GM18519 (cell line): ENCODE data around the gene TCERG1.
A peak's percentile ranks its signal among the peaks of the same experiment; 100 is the strongest.
"Not testable (repeated sequence)": the region's sequence is repeated elsewhere in the genome, so short reads cannot be mapped to it uniquely, and the experiment has no call there.

Source experiments
- ATAC-seq: cut with Tn5 transposase; IDR thresholded peaks from one replicate; pipeline ENCODE4 v1.9.1; 2021; ENCODE audit warnings: mild to moderate bottlenecking, moderate library complexity; ENCODE audit not compliant: unreplicated experiment, low FRiP score

TCERG1 gene

GRCh38 chr5:146516151-146516475 is 69.0 kb downstream of the TCERG1 start, which contains the start of gene GPR151:
GPR151 (minus strand) TSS chr5:146516190; CDS start chr5:146516113, 77 bp downstream.
- ATAC-seq = peak; percentile 46

GRCh38 chr5:146519554-146519953 is 72.4 kb downstream of the TCERG1 start:
- no peak for ATAC-seq

DNA sequence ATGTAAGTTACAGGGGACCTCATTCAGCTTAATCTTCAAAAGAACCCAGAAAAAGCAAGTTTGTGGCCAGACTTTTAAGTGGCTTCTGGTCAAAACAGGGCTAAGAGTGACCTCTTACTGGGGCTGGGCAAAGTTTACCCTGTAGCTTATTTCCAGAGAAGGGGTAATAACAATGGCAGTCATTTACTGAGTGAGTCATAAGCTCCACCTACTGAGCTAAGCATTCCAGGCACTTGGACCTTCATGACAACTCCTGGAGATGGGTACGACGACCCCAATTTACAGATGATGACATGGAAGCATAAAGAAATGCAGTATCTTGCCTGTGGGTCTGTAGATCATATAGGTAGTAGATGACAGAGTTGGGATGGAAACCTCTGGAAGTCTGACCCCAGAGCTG is 73.6 kb downstream of the TCERG1 start:
- ATAC-seq = no peak

- ATAC-seq = no peak
Measured at GRCh38 chr5:146521403-146522106, 74.4 kb downstream of the TCERG1 start.

DNA sequence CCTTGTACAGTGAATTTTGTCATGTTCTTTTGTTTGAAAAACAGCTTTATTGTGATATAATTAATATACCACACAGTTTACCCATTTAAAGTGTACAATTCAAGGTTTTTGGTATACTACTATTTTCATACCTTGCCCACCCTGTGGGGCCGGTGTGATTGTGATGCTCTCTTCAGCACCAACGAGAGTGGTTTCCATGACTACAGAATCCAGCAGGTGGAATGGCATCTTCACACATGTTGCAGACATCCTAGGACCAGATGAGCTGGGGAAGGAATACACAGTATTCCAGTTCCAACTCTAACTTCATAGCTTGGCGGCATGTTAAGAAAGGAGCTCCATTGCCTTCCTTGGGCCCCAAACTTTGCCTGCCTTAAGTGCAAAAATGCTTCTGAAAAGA is 76.6 kb downstream of the TCERG1 start:
- no peak for ATAC-seq

DNA sequence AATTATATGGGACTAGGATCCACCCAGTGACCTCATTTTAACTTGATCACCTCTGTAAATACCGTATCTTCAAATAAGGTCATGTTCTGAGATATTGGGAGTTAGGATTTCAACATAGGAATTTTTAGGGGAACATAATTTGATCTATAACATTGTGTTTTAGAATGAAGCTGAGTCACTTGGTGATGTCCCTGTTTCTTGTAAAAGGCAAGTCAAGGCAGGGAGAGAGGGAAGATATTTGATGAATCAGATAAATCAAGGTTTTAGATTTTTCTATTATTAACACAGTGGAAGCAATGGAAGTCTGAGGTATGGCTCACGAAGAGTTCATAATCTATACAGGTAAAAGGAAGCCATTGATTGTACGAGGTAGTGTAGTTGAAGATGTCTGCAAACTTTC is 80.7 kb downstream of the TCERG1 start:
- no peak for ATAC-seq

- ATAC-seq = no peak
Measured at GRCh38 chr5:146528236-146528635, 81.1 kb downstream of the TCERG1 start.

DNA sequence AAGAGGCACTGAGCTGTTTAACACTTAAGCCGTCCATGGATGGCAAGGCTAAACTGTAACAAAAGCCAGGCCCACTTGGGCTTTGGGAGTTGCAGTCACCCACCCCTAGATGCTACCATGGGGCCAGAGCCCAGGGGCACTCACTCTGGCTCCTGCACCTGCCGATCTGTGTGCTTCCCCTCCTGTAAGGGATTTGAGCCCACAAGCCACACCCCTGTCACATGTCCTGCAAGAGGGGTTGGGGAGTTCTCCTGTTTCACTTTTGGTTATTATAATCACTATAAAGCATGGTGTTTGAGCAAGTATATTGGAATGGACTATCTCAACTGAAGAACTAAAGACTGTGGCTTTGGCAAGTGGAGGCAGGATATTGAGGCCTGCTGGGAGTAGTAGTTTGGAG is 82.9 kb downstream of the TCERG1 start:
- peak; percentile 46 for ATAC-seq

GRCh38 chr5:146533260-146533857 is 86.2 kb downstream of the TCERG1 start:
- ATAC-seq = peak; percentile 98

DNA sequence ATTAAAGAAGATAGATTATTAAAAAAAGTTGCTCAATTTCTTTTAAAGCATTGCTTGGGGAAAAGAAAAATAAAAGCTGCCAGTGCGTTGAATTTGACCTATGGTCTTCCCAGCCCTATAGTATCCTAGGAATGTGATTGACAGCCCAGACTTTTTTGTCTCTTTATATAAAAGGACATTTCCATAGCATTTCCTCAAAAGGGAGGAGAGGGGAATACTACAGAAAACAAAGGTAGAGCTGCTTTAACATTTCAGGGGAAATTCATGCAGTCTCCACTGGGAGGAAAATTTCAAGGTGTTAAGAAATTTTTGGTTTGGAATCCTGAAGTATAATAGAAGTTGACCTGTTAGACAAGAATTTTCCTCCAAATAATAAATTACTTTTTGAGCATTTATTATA is 86.7 kb downstream of the TCERG1 start:
- ATAC-seq = no peak

DNA sequence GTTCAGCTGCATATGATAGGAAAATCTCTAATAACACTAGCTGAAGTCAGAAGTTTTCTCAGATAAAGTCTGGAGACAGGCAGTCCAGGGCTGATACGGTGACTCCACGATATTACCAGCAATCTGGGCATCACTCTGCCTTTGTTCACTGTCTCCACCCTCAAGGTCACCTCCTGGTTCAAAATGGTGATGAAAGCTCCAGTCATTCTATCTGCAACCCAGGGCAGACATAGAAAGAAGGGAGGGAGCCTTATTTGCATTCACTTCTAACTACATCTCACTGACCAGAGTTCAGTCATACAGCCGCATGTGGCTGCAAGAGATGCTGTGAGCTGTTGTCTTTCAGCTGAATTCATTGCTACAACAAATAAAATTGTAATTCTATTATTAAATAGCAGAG is 91.3 kb downstream of the TCERG1 start:
- ATAC-seq = no peak

DNA sequence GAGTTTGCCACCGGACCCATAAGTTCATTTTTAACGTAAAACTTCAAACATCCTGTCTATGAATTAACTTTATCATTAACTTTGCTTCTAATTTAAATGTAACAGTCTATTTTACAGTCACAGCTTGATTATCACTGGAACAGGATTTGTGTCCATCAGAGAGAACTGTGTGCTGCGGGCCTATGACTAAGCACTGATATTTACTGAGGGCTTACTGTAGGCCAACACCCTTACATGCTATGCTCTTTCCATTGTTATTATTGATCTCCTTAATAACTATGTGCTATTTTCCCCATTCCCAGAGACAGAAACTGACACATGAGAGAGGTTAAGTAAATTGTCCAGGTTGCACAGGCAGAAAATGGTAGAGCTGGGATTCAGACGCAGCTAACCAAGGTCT is 92.8 kb downstream of the TCERG1 start:
- ATAC-seq = no peak

GRCh38 chr5:146540414-146540813 is 93.3 kb downstream of the TCERG1 start:
- ATAC-seq = no peak

DNA sequence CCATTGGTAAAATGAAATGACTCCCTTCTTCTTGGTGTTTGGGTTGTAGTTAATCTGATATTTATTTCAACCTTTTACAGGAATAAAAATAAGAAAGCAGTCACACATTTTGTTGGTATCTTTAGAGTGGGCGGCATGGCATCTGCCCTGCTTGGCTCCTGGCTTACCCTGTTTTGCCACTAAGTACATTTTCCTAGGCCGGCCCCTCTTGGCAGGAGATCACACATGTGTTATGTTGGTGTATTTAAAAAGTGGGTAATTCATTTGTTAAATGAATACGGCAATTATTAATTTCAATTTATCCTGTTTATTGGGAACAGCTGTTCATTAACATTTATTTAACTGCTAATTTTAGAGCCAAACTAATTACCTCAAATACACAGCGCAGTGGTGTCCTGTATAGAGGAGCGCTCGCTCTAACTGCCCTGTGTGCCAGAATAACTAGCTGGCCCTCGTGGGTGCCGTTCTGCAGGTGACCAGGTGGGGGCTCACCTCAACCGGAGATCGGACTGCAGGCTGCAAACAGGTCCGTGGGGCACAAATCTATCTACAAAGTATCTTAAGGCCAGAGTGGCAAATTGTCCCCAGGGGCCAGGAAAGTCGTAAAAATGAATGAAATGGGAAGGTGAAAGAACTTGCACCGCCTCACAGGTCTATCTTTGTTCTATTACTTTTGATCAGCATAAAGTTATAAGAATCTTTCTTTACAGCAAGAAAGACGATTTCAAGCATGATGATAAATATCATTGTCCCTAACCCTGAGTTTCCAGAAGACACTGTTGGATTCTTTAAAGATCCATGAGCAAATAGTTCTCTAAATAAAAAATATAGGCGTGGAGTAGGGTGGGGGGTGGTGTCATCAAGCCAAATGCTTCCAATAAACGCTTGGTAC is 95.1 kb downstream of the TCERG1 start:
- peak; percentile 98 for ATAC-seq

DNA sequence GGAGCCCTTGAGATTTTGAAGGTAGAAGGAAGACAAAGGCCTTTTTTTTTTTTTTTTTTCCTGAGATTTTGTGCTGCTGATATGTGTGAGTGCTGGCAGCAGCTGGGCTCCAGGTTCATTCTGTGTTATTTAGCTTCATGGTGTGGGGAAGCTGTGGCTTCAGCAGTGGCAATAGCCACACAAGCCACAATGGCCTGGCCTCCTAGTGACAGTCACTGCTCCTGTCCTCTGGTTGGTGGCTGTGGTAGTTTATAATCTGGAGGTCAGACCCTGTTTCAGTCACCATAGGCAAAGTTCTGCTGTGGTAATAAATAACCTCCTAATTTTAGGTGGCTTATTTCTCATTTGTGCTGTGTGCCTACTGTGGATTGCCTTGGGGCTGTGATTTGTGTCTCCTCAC is 97.1 kb downstream of the TCERG1 start:
- ATAC-seq = no peak

- ATAC-seq = peak; percentile 46
Measured at GRCh38 chr5:146548781-146549449, 101.8 kb downstream of the TCERG1 start.

- no peak for ATAC-seq
Measured at GRCh38 chr5:146549615-146550014, 102.5 kb downstream of the TCERG1 start.

- ATAC-seq = no peak
Measured at GRCh38 chr5:146553446-146553845, 106.3 kb downstream of the TCERG1 start.

- ATAC-seq = not testable (repeated sequence)
Measured at GRCh38 chr5:146556884-146557283, 109.8 kb downstream of the TCERG1 start.

DNA sequence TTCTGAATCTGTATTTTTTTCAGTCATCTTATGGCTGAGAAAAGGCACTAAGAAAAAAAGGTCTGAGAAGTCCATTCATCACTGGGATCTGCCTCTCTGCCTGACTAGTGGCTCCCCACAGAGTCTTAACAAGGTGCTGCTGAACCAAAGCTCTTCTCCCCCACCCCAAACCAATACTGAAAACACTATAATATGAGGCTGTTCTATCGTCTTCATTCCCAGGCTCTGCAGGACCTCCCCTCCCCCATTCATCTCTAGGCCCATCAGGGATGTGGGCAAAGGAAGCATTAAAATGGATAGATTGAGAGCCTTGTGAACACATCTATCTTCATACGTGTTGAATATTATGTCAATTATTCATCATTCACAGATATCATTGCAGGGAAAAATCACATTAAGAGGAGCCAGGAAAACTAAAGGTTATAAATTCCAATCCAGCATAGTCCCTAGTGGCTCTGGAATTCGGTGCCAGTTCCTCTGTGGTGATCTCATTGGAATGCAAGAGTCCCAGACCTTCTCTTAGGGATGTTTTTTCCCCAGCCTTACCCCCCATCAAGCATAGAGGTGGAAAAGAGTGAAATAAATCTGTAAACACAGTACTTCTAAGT is 113.2 kb downstream of the TCERG1 start:
- no peak for ATAC-seq
